ENCODE data around the gene GMPR2. TPM values are rescaled to one million over a fixed set of nuclear protein-coding genes. Genes with fewer than 3 reads are reported as not detected.
"Not testable (repeated sequence)": the region's sequence is repeated elsewhere in the genome, so short reads cannot be mapped to it uniquely, and the experiment has no call there.

The GMPR2 gene
- total and polyA plus RNA-seq, 2 experiments from 2014 or later = 69.6 to 83.4 TPM

DNA sequence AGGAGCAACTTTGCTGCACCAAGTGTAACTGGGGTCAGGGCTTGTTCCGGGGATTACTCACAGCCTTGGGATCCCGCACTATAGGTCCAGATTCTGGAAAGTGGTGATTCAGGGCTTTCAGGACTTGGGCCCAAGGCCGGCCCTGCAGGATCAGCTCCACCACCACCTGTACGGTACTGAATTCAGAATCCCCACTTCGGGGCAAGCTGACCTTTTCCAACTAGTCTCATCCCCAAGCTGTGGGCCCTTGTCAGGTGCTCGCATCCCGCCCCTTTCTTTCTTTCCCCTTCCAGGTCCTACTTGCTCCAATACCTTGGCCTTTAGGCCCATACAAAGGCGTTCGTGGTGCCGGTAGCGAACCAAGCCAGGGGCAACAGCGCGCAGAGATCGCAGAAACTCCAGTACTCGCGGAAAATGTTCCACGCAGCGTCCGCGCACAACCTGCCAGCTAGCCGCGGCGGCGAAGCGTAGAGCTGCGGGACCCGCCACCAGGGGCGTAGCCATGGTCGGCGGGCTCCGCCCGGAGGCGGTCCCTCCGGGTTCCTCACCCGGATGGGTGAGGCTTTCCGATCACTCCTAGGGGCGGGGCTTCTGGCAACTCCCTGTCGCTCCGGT lies 9.2 kb downstream of the GMPR2 start:
- Histone ChIP-seq H3K4me3 (peak overlapping the region; percentile 44), H3K79me2 (peaks cover 25% of the 10 kb centered on the region), H3K27me3 (no peaks in the 10 kb centered on the region), H3K27ac (peak overlapping the region; percentile 96), H3K9me2 (replicated peaks; ENCODE audit: insufficient read depth) (no peaks in the 10 kb centered on the region), H4K20me1 (ENCODE audit: insufficient read depth, poor library complexity, severe bottlenecking) (peaks cover 4% of the 10 kb centered on the region), H3K36me3 (replicated peaks; ENCODE audit: insufficient read depth, low read depth) (no peaks in the 10 kb centered on the region), H2AFZ (peak overlapping the region; percentile 37), H3K4me2 (peak overlapping the region; percentile 75), H3K9me3 (ENCODE audit: low read depth) (no peaks in the 10 kb centered on the region), H3K4me1 (ENCODE audit: insufficient read depth) (peaks cover 6% of the 10 kb centered on the region)
- peak; percentile 98 for DNase-seq (ENCODE audit: low spot score)
- WGBS (ENCODE audit: low lambda C conversion rate, missing lambda C conversion rate) = 2% methylated on average over 39 of the region's 39 CpGs
- no peak for TF ChIP-seq EZH2phosphoT487 (IDR thresholded peaks at IDR 0.05; ENCODE audit: low read depth, severe bottlenecking, unreplicated experiment)
- TF ChIP-seq, protein P1, sequence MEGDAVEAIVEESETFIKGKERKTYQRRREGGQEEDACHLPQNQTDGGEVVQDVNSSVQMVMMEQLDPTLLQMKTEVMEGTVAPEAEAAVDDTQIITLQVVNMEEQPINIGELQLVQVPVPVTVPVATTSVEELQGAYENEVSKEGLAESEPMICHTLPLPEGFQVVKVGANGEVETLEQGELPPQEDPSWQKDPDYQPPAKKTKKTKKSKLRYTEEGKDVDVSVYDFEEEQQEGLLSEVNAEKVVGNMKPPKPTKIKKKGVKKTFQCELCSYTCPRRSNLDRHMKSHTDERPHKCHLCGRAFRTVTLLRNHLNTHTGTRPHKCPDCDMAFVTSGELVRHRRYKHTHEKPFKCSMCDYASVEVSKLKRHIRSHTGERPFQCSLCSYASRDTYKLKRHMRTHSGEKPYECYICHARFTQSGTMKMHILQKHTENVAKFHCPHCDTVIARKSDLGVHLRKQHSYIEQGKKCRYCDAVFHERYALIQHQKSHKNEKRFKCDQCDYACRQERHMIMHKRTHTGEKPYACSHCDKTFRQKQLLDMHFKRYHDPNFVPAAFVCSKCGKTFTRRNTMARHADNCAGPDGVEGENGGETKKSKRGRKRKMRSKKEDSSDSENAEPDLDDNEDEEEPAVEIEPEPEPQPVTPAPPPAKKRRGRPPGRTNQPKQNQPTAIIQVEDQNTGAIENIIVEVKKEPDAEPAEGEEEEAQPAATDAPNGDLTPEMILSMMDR (IDR thresholded peaks at IDR 0.05; ENCODE audit: poor library complexity) = peak; percentile 40

DNA sequence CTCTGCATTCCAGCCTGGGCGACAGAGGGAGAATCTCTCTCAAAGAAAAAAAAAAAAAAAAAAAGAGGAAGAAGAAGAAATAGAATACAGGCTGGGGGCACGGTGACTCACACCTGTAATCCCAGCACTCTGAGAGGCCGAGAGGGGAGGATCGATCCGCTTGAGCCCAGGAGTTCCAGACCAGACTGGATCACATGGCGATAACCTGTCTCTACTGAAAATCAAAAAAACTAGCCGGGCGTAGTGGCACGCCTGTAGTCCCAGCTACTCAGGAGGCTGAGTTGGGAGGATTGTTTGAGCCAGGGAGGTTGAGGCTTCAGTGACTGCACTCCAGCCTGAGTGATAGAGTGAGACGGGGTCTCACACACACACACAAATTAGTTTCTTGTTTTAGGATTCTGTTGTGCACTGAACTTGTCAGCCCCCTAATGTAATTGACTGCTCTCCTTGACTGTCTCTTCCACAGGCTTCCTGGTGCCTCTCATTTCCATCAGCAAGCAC lies 10.7 kb downstream of the GMPR2 start:
- Histone ChIP-seq H3K9me2 (replicated peaks; ENCODE audit: insufficient read depth) (no peaks in the 10 kb centered on the region), H4K20me1 (ENCODE audit: insufficient read depth, poor library complexity, severe bottlenecking) (peaks cover 4% of the 10 kb centered on the region), H3K4me3 (peak overlapping the region; percentile 56), H3K27ac (peak overlapping the region; percentile 96), H3K79me2 (peaks cover 25% of the 10 kb centered on the region), H3K9me3 (ENCODE audit: low read depth) (no peaks in the 10 kb centered on the region), H3K4me1 (ENCODE audit: insufficient read depth) (peaks cover 6% of the 10 kb centered on the region), H3K4me2 (peak overlapping the region; percentile 75), H2AFZ (peak overlapping the region; percentile 36), H3K27me3 (no peaks in the 10 kb centered on the region), H3K36me3 (replicated peaks; ENCODE audit: insufficient read depth, low read depth) (no peaks in the 10 kb centered on the region)
- TF ChIP-seq, protein P1 (IDR thresholded peaks at IDR 0.05; ENCODE audit: poor library complexity) = no peak
- TF ChIP-seq EZH2 (IDR thresholded peaks at IDR 0.05; ENCODE audit: borderline replicate concordance) (no peak), EZH2phosphoT487 (IDR thresholded peaks at IDR 0.05; ENCODE audit: low read depth, severe bottlenecking, unreplicated experiment) (no peak)
- peak; percentile 63 for DNase-seq (ENCODE audit: low spot score)
- 57% methylated on average over 10 of the region's 10 CpGs for WGBS (ENCODE audit: low lambda C conversion rate, missing lambda C conversion rate)

DNA sequence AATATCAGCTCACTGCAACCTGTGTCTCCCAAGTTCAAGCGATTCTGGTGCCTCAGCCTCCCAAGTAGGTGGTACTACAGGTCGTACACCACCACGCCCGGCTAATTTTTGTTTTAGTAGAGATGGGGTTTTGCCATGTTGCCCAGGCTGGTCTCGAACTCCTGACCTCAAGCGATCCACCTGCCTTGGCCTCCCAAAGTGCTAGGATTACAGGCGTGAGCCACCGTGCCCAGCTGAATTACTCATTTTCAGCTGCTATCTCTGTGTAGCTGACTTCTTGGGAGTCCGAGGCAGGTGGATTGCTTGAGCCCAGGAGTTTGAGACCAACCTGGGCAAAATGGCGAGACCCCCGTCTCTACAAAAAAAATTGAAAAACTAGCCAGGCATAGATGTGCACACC lies 12.6 kb downstream of the GMPR2 start:
- not testable (repeated sequence) for H3K27ac ChIP-seq; H3K9me3 ChIP-seq (ENCODE audit: low read depth); H3K27me3 ChIP-seq; H2AFZ ChIP-seq; H3K4me2 ChIP-seq; H3K36me3 ChIP-seq (replicated peaks; ENCODE audit: insufficient read depth, low read depth); H3K4me1 ChIP-seq (ENCODE audit: insufficient read depth); DNase-seq (ENCODE audit: low spot score); H3K9me2 ChIP-seq (replicated peaks; ENCODE audit: insufficient read depth); H4K20me1 ChIP-seq (ENCODE audit: insufficient read depth, poor library complexity, severe bottlenecking); H3K4me3 ChIP-seq
- WGBS (ENCODE audit: low lambda C conversion rate, missing lambda C conversion rate) = 94% methylated on average over 11 of the region's 11 CpGs
- H3K79me2 ChIP-seq = peaks cover 14% of the 10 kb centered on the region

DNA sequence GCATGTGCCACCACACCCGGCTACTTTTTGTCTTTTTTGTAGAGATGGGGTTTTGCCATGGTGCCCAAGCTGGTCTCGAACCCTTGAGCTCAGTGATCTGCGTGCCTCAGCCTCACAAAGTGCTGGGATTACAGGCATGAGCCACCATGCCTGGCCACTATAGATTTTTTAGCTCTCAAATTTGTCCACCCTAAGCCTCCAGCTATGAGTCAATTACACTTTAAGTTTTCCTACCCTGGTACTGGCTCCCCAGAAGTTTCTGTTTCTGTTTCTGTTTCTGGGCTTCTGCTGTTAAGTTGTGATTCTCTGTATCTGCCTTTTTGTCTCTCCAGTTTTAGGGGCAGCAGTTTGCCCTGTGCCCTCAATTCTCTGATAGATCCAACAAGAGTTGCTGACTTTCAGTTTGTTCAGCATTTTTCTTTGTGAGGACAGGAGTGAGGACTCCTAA lies 14.1 kb downstream of the GMPR2 start:
- Histone ChIP-seq H3K4me3 (no peak overlapping the region), H3K4me2 (no peak overlapping the region), H2AFZ (no peak overlapping the region), H3K9me2 (replicated peaks; ENCODE audit: insufficient read depth) (no peaks in the 10 kb centered on the region), H3K27ac (no peak overlapping the region), H3K27me3 (no peaks in the 10 kb centered on the region), H3K4me1 (ENCODE audit: insufficient read depth) (peaks cover 6% of the 10 kb centered on the region), H3K9me3 (ENCODE audit: low read depth) (no peaks in the 10 kb centered on the region), H4K20me1 (ENCODE audit: insufficient read depth, poor library complexity, severe bottlenecking) (no peaks in the 10 kb centered on the region), H3K36me3 (replicated peaks; ENCODE audit: insufficient read depth, low read depth) (no peaks in the 10 kb centered on the region), H3K79me2 (no peaks in the 10 kb centered on the region)
- TF ChIP-seq EZH2 (IDR thresholded peaks at IDR 0.05; ENCODE audit: borderline replicate concordance) (no peak), EZH2phosphoT487 (IDR thresholded peaks at IDR 0.05; ENCODE audit: low read depth, severe bottlenecking, unreplicated experiment) (no peak)
- TF ChIP-seq, protein P1 (IDR thresholded peaks at IDR 0.05; ENCODE audit: poor library complexity) = no peak
- no peak for DNase-seq (ENCODE audit: low spot score)
- 85% methylated on average over 3 of the region's 3 CpGs for WGBS (ENCODE audit: low lambda C conversion rate, missing lambda C conversion rate)

All from hepatocyte (in vitro differentiated cells).